Common myeloid progenitor, CD34-positive (primary cell): ENCODE measurements around the gene MBTD1.

ENCODE experiments used
- CTCF ChIA-PET: fragments of 350-600 bp; sonication (Branson Sonifier 250); formaldehyde crosslinking; loops from one replicate; lab custom pipeline; 2021; ENCODE audit warnings: antibody characterized with exemption; lab: Charles Lee
- POLR2A ChIA-PET: fragments of 350-600 bp; sonication (Branson Sonifier 250); formaldehyde crosslinking; loops from one replicate; lab custom pipeline; 2021; ENCODE audit warnings: antibody characterized with exemption; lab: Charles Lee
- DNase-seq, 3 donors: peaks; one replicate each; pipeline versions ENCODE4 v3.0.0 to v3.0.0-alpha.2; 2013
- H3K27ac ChIP-seq, 2 experiments: 1 replicate in 1 of 2; 2 replicates in 1 of 2; pipeline ENCODE4 v1.7.0; 2013; ENCODE audit warnings: inconsistent platforms in 2 of 2, low read length in 2 of 2, mild to moderate bottlenecking in 2 of 2, low read depth in 1 of 2, moderate library complexity in 1 of 2; ENCODE audit not compliant: severe bottlenecking in 2 of 2, insufficient read depth in 1 of 2, poor library complexity in 1 of 2
- H3K27me3 ChIP-seq, 5 experiments: replicated peaks in 2 of 5; 1 replicate in 3 of 5; 2 replicates in 2 of 5; pipeline versions ENCODE4 v1.6.1 to v1.7.0; 2013; ENCODE audit warnings: low read length in 4 of 5, mild to moderate bottlenecking in 2 of 5, moderate library complexity in 2 of 5, inconsistent platforms in 1 of 5; ENCODE audit not compliant: insufficient read depth in 5 of 5, control insufficient read depth in 4 of 5
- H3K36me3 ChIP-seq, 4 experiments: 1 replicate in 2 of 4; 2 replicates in 2 of 4; pipeline versions ENCODE4 v1.6.1 to v1.7.0; 2013; ENCODE audit warnings: low read length in 3 of 4, control low read depth in 1 of 4, mild to moderate bottlenecking in 1 of 4; ENCODE audit not compliant: control insufficient read depth in 4 of 4, insufficient read depth in 4 of 4
- H3K4me1 ChIP-seq, 4 experiments: 1 replicate in 3 of 4; 2 replicates in 1 of 4; pipeline versions ENCODE4 v1.6.1 to v1.7.1; 2013; ENCODE audit warnings: low read length in 3 of 4, mild to moderate bottlenecking in 3 of 4, control low read depth in 1 of 4, inconsistent platforms in 1 of 4, moderate library complexity in 1 of 4; ENCODE audit not compliant: control insufficient read depth in 4 of 4, insufficient read depth in 4 of 4; ENCODE audit errors: control extremely low read depth in 1 of 4
- H3K4me3 ChIP-seq, 7 experiments: 1 replicate in 4 of 7; 2 replicates in 3 of 7; pipeline versions ENCODE4 v1.5.1 to v1.7.0; 2013; ENCODE audit warnings: mild to moderate bottlenecking in 7 of 7, low read length in 6 of 7, moderate library complexity in 6 of 7, inconsistent platforms in 2 of 7, low read depth in 2 of 7, control low read depth in 1 of 7; ENCODE audit not compliant: insufficient read depth in 4 of 7, control insufficient read depth in 1 of 7; ENCODE audit errors: extremely low read depth in 1 of 7
- H3K9me3 ChIP-seq, 5 experiments: 1 replicate in 4 of 5; 2 replicates in 1 of 5; pipeline versions ENCODE4 v1.6.1 to v1.7.1; 2013; ENCODE audit warnings: low read length in 4 of 5, mild to moderate bottlenecking in 2 of 5, inconsistent platforms in 1 of 5, low read depth in 1 of 5, moderate library complexity in 1 of 5; ENCODE audit not compliant: control insufficient read depth in 4 of 5, insufficient read depth in 2 of 5; ENCODE audit errors: control extremely low read depth in 1 of 5
- WGBS: methylation state at CpG from one replicate; pipeline ENCODE4 v1.1.5; 2013; ENCODE audit not compliant: insufficient coverage; 5-methylcytosine and 5-hydroxymethylcytosine counted together

The MBTD1 gene

GRCh38 chr17:51153210-51154072 lies 106.4 kb downstream of the MBTD1 start, which contains the start of gene NME1:
Gene NME1, plus strand, starts transcription at chr17:51153559. Its CDS starts 2,096 bp downstream, at chr17:51155655.
- Histone ChIP-seq H3K27me3 (no peaks in the 10 kb centered on the region), H3K36me3 (peaks cover 0 to 28% (median 6%) of the 10 kb centered on the region in 4 experiments), H3K27ac (peak within 1 kb of the TSS in 1 of 2 experiments; percentile 84), H3K4me1 (peaks cover 7 to 23% (median 16%) of the 10 kb centered on the region in 4 experiments), H3K9me3 (no peaks in the 10 kb centered on the region), H3K4me3 (peak within 1 kb of the TSS; percentile 74 to 99 (median 91))
- 0% methylated on average over 57 of the region's 60 CpGs for WGBS
- ChIA-PET CTCF (interaction anchor here (0.6 to 4.0 kb wide), 18 partner anchors 9 to 179 kb away, joined by 3 to 53 read pairs (median 3); partner anchors contain the start of gene NME2), POLR2A (interaction anchor here (0.6 to 1.2 kb wide), 5 partner anchors 33 to 287 kb away, joined by 3 to 4 read pairs (median 3); partner anchors contain the start of genes SPAG9 and TOB1)
- peak; percentile 100 for DNase-seq

GRCh38 chr17:51152766-51153209 lies 107.1 kb downstream of the MBTD1 start:
- CTCF ChIA-PET, result interaction anchor here (0.7 to 4.0 kb wide), 15 partner anchors 10 to 179 kb away, joined by 3 to 53 read pairs (median 4); partner anchors contain the start of gene NME2
- 31% methylated on average over 4 of the region's 8 CpGs for WGBS
- DNase-seq, result no peak
- Histone ChIP-seq H3K4me3 (peak overlapping the region in 6 of 7 experiments; percentile 37 to 95 (median 60)), H3K36me3 (peaks cover 0 to 23% (median 5%) of the 10 kb centered on the region in 4 experiments), H3K27ac (peak overlapping the region in 1 of 2 experiments; percentile 84), H3K9me3 (no peaks in the 10 kb centered on the region), H3K4me1 (peaks cover 7 to 23% (median 16%) of the 10 kb centered on the region in 4 experiments), H3K27me3 (no peaks in the 10 kb centered on the region)
- POLR2A ChIA-PET, result interaction anchor here (0.6 to 1.2 kb wide), 4 partner anchors 32 to 373 kb away, joined by 3 to 4 read pairs (median 3); partner anchors contain the start of gene SPAG9

GRCh38 chr17:51150932-51151331 lies 108.9 kb downstream of the MBTD1 start:
- DNase-seq, result no peak
- Histone ChIP-seq H3K4me3 (no peak overlapping the region), H3K9me3 (no peaks in the 10 kb centered on the region), H3K4me1 (peaks cover 7 to 23% (median 16%) of the 10 kb centered on the region in 4 experiments), H3K27ac (no peak overlapping the region), H3K27me3 (no peaks in the 10 kb centered on the region), H3K36me3 (peaks cover 0 to 7% (median 0%) of the 10 kb centered on the region in 4 experiments)
- CTCF ChIA-PET, result interaction anchor here (1.3 to 4.0 kb wide), 3 partner anchors 36 to 150 kb away, joined by 3 to 53 read pairs (median 6); no protein-coding TSS in a partner anchor
- 75% methylated on average over 2 of the region's 5 CpGs for WGBS
- POLR2A ChIA-PET, result no interaction called here

- CTCF ChIA-PET, result interaction anchor here (0.7 to 1.0 kb wide), 2 partner anchors 49 to 140 kb away, joined by 3 read pairs; no protein-coding TSS in a partner anchor
- POLR2A ChIA-PET, result no interaction called here
- Histone ChIP-seq H3K9me3 (no peaks in the 10 kb centered on the region), H3K4me1 (peaks cover 4 to 14% (median 10%) of the 10 kb centered on the region in 4 experiments), H3K36me3 (no peaks in the 10 kb centered on the region), H3K4me3 (no peak overlapping the region), H3K27ac (no peak overlapping the region), H3K27me3 (no peaks in the 10 kb centered on the region)
- no peak for DNase-seq
- 100% methylated on average over 2 of the region's 2 CpGs for WGBS
These were observed 110.7 kb downstream of the MBTD1 start for GRCh38 chr17:51149163-51149562.

GRCh38 chr17:51147650-51148049 lies 112.2 kb downstream of the MBTD1 start:
- POLR2A ChIA-PET, result no interaction called here
- CTCF ChIA-PET, result interaction anchor here (1.0 kb wide), 1 partner anchor 12 kb away, joined by 4 read pairs; no protein-coding TSS in a partner anchor
- Histone ChIP-seq H3K36me3 (no peaks in the 10 kb centered on the region), H3K27me3 (no peaks in the 10 kb centered on the region), H3K4me1 (peaks cover 0 to 4% (median 3%) of the 10 kb centered on the region in 4 experiments), H3K27ac (no peak overlapping the region), H3K4me3 (no peak overlapping the region), H3K9me3 (no peaks in the 10 kb centered on the region)
- 95% methylated on average over 4 of the region's 4 CpGs for WGBS
- DNase-seq, result no peak

- CTCF ChIA-PET, result no interaction called here
These were observed 115.4 kb downstream of the MBTD1 start for GRCh38 chr17:51144266-51145022.

More at GRCh38 chr17:51144266-51145022, 115.4 kb downstream of the MBTD1 start:
- POLR2A ChIA-PET, result no interaction called here
- Histone ChIP-seq H3K27ac (no peak overlapping the region), H3K4me1 (no peaks in the 10 kb centered on the region), H3K36me3 (no peaks in the 10 kb centered on the region), H3K27me3 (no peaks in the 10 kb centered on the region), H3K4me3 (no peak overlapping the region), H3K9me3 (no peaks in the 10 kb centered on the region)
- WGBS, result 91% methylated on average over 5 of the region's 6 CpGs
- no peak for DNase-seq
